ENCODE data around the gene BPI.

- TF ChIP-seq CTCF (IDR thresholded peaks at IDR 0.05) (no peak), REST (IDR thresholded peaks at IDR 0.05; ENCODE audit: insufficient read depth in 1 of 2, low read depth in 2 of 2, low read length in 1 of 2) (no peak), POLR2AphosphoS5 (IDR thresholded peaks at IDR 0.05; ENCODE audit: low read depth, low read length) (no peak)
Measured at GRCh38 chr20:38267901-38268514, 35.9 kb upstream of the BPI start.

Measured in Panc1 (cell line).